Spleen (tissue), 11 donors: Measurements from ENCODE around the gene INPP5D. TPM values are rescaled to one million over a fixed set of nuclear protein-coding genes. Genes with fewer than 3 reads are reported as not detected.
A peak's percentile ranks its signal among the peaks of the same experiment; 100 is the strongest.

Experiments
- DNase-seq: peaks from one replicate; pipeline ENCODE4 v3.0.0-alpha.2; 2020
- H3K27ac ChIP-seq, 8 donors: fragments of 200-600 bp; sonication (generic) in 7 of 8; 1 replicate in 4 of 8; 2 replicates in 4 of 8; pipeline versions ENCODE4 v1.5.0 to v1.8.0; 2016 to 2021; ENCODE audit warnings: inconsistent platforms in 4 of 8, mild to moderate bottlenecking in 4 of 8, moderate library complexity in 1 of 8
- H3K27me3 ChIP-seq, 7 donors: fragments of 200-600 bp; sonication (generic) in 6 of 7; replicated peaks in 1 of 7; 1 replicate in 4 of 7; 2 replicates in 3 of 7; pipeline versions ENCODE4 v1.5.0 to v1.8.0; 2016 to 2021; ENCODE audit warnings: inconsistent platforms in 3 of 7, mild to moderate bottlenecking in 1 of 7
- H3K36me3 ChIP-seq, 6 donors: fragments of 200-600 bp; sonication (generic) in 5 of 6; 1 replicate in 4 of 6; 2 replicates in 2 of 6; pipeline versions ENCODE4 v1.5.0 to v1.8.0; 2016 to 2021; ENCODE audit warnings: inconsistent platforms in 2 of 6
- H3K4me1 ChIP-seq, 6 donors: fragments of 200-600 bp; sonication (generic) in 5 of 6; 1 replicate in 3 of 6; 2 replicates in 3 of 6; pipeline versions ENCODE4 v1.5.0 to v1.8.0; 2016 to 2021; ENCODE audit warnings: inconsistent platforms in 3 of 6
- H3K4me3 ChIP-seq, 8 donors: fragments of 200-600 bp; sonication (generic) in 7 of 8; 1 replicate in 4 of 8; 2 replicates in 4 of 8; pipeline versions ENCODE4 v1.5.0 to v1.8.0; 2016 to 2021; ENCODE audit warnings: inconsistent platforms in 4 of 8, mild to moderate bottlenecking in 4 of 8, moderate library complexity in 2 of 8
- H3K9me3 ChIP-seq, 8 donors: fragments of 200-600 bp; sonication (generic) in 7 of 8; 1 replicate in 4 of 8; 2 replicates in 4 of 8; pipeline versions ENCODE4 v1.5.0 to v1.8.0; 2016 to 2021; ENCODE audit warnings: inconsistent platforms in 4 of 8
- CTCF ChIP-seq, 11 experiments: fragments of 200-600 bp in 7 of 11; fragments of 450-650 bp in 4 of 11; sonication (generic) in 4 of 11; IDR thresholded peaks in 8 of 11; conservative IDR thresholded peaks in 3 of 11; 1 replicate in 7 of 11; 2 replicates in 4 of 11; pipeline versions ENCODE4 v1.4.0 to v1.8.0; 2016 to 2021; ENCODE audit warnings: antibody characterized with exemption in 11 of 11, inconsistent platforms in 4 of 11, mild to moderate bottlenecking in 1 of 11
- POLR2A ChIP-seq, 3 donors: fragments of 450-650 bp; IDR thresholded peaks; one replicate each; pipeline ENCODE4 v1.5.1; 2017; ENCODE audit warnings: antibody characterized with exemption in 3 of 3, mild to moderate bottlenecking in 1 of 3
- POLR2AphosphoS5 ChIP-seq, 3 donors: sonication (generic); formaldehyde crosslinking; IDR thresholded peaks; one replicate each; pipeline ENCODE4 v1.5.1; 2017; ENCODE audit warnings: antibody characterized with exemption in 3 of 3
- WGBS, 5 donors: extraction: QIAGEN DNeasy Blood & Tissue Kit in 3 of 5; methylation state at CpG; one replicate each; pipeline versions ENCODE4 v1.1.5 to v1.1.7; 2013 to 2018; 5-methylcytosine and 5-hydroxymethylcytosine counted together
- intact Hi-C: fragments of 100-400 bp; cut with DNase I; formaldehyde crosslinking; loops from one replicate; pipeline ENCODE4 v1.15.0; 2023; ENCODE audit warnings: low total_unique reads
- polyA plus RNA-seq, 3 donors: library from polyadenylated mRNA; stranded (reverse); fragments of 200-250 nt; gene quantifications; one replicate each; pipeline ENCODE4 v1.2.1, GENCODE V29; 2013
- total RNA-seq, 7 donors: library from RNA; depleted of rRNA in 3 of 7; stranded (reverse); fragments of >200 nt in 3 of 7; fragmentation: NEBNext Ultra II Directional in 4 of 7; extraction: Animal tissue kit (Norgen Biotek cat#: 25700) in 4 of 7; gene quantifications; one replicate each; pipeline versions ENCODE4 v1.1.0 to v1.2.1, GENCODE V29; 2016 to 2021
- donor health status: healthy with polysubstance abuse.
- donor health status: DM: no; HTN: no; CAD: no; lungs with moderate emphysema.
- donor health status: DM: no; HTN: no; CAD: no.
- donor health status: Bipolar disorder and iron deficiency.
- donor health status: healthy.
- donor health status: DM: no; HTN: no; CAD: no.
- donor health status: DM: yes; HTN: yes; CAD: no.

The INPP5D gene
- total and polyA plus RNA-seq, 10 donors: 71.1 to 246 (median 181) TPM

GRCh38 chr2:233247744-233248143, 187.6 kb downstream of the INPP5D start:
- H3K36me3 ChIP-seq: no peaks in the 10 kb centered on the region
- no peak for DNase-seq
- no peaks in the 10 kb centered on the region for H3K27me3 ChIP-seq
- H3K4me3 ChIP-seq: no peak overlapping the region
- no peak for TF ChIP-seq CTCF (IDR thresholded peaks at IDR 0.05 in 8 of 11, conservative IDR thresholded peaks at IDR 0.05 in 3 of 11)
- no peak for TF ChIP-seq POLR2A (IDR thresholded peaks at IDR 0.05)
- no peak for TF ChIP-seq POLR2AphosphoS5 (IDR thresholded peaks at IDR 0.05)
- peak overlapping the region in 2 of 8 donors; percentile 31 to 33 for H3K27ac ChIP-seq
- intact Hi-C loops: loop anchor here (5.0 kb wide), 1 partner anchor 640 kb away; no protein-coding TSS in a partner anchor
- peaks cover 4 to 72% (median 16%) of the 10 kb centered on the region in 6 donors for H3K4me1 ChIP-seq
- H3K9me3 ChIP-seq: no peaks in the 10 kb centered on the region

GRCh38 chr2:233248999-233249398, 188.9 kb downstream of the INPP5D start:
- intact Hi-C loops: loop anchor here (5.0 kb wide), 1 partner anchor 642 kb away; no protein-coding TSS in a partner anchor
- Histone ChIP-seq H3K9me3 (no peaks in the 10 kb centered on the region), H3K4me3 (no peak overlapping the region), H3K27ac (peak overlapping the region in 3 of 8 donors; percentile 4 to 96 (median 36)), H3K4me1 (peaks cover 16 to 72% (median 28%) of the 10 kb centered on the region in 6 donors), H3K27me3 (no peaks in the 10 kb centered on the region), H3K36me3 (peaks cover 0 to 6% (median 0%) of the 10 kb centered on the region in 6 donors)
- TF ChIP-seq CTCF (IDR thresholded peaks at IDR 0.05 in 8 of 11, conservative IDR thresholded peaks at IDR 0.05 in 3 of 11) (no peak), POLR2A (IDR thresholded peaks at IDR 0.05) (no peak), POLR2AphosphoS5 (IDR thresholded peaks at IDR 0.05) (no peak)
- WGBS, 5 donors: 35 to 49% (median 42%) methylated on average over 7 of the region's 7 CpGs
- DNase-seq: no peak

- H3K27me3 ChIP-seq: no peaks in the 10 kb centered on the region
- peaks cover 0 to 22% (median 0%) of the 10 kb centered on the region in 6 donors for H3K36me3 ChIP-seq
- intact Hi-C loops: loop anchor here (5.0 to 10.0 kb wide), 2 partner anchors 196 to 398 kb away; no protein-coding TSS in a partner anchor
- H3K4me3 ChIP-seq: no peak overlapping the region
- peaks cover 24 to 77% (median 43%) of the 10 kb centered on the region in 6 donors for H3K4me1 ChIP-seq
- 92 to 96% (median 94%) methylated on average over 9 of the region's 9 CpGs for WGBS, 5 donors
- no peaks in the 10 kb centered on the region for H3K9me3 ChIP-seq
- DNase-seq: no peak
- TF ChIP-seq CTCF (IDR thresholded peaks at IDR 0.05 in 8 of 11, conservative IDR thresholded peaks at IDR 0.05 in 3 of 11) (no peak), POLR2A (IDR thresholded peaks at IDR 0.05) (no peak), POLR2AphosphoS5 (IDR thresholded peaks at IDR 0.05) (no peak)
- H3K27ac ChIP-seq: peak overlapping the region in 5 of 8 donors; percentile 83 to 96 (median 92)
Measured at GRCh38 chr2:233250568-233250967, 190.4 kb downstream of the INPP5D start.

GRCh38 chr2:233250985-233251305, 190.8 kb downstream of the INPP5D start:
- TF ChIP-seq CTCF (IDR thresholded peaks at IDR 0.05 in 8 of 11, conservative IDR thresholded peaks at IDR 0.05 in 3 of 11) (no peak), POLR2A (IDR thresholded peaks at IDR 0.05) (no peak), POLR2AphosphoS5 (IDR thresholded peaks at IDR 0.05) (no peak)
- peaks cover 0 to 26% (median 1%) of the 10 kb centered on the region in 6 donors for H3K36me3 ChIP-seq
- peak overlapping the region; percentile 67 to 96 (median 84) for H3K27ac ChIP-seq
- H3K4me1 ChIP-seq: peaks cover 24 to 81% (median 45%) of the 10 kb centered on the region in 6 donors
- WGBS, 5 donors: 26 to 48% (median 40%) methylated on average over 1 of the region's 1 CpG
- peak overlapping the region in 6 of 8 donors; percentile 73 to 98 (median 94) for H3K4me3 ChIP-seq
- H3K9me3 ChIP-seq: no peaks in the 10 kb centered on the region
- no peaks in the 10 kb centered on the region for H3K27me3 ChIP-seq
- intact Hi-C loops: loop anchor here (5.0 to 10.0 kb wide), 2 partner anchors 196 to 399 kb away; no protein-coding TSS in a partner anchor
- no peak for DNase-seq
